Parathyroid adenoma (tissue), 2 donors: ENCODE measurements around the gene PAQR5.
"Not testable (repeated sequence)": the region's sequence is repeated elsewhere in the genome, so short reads cannot be mapped to it uniquely, and the experiment has no call there.

ENCODE experiments used
- H2AFZ ChIP-seq: fragments of 300-600 bp; sonication (generic); one replicate; pipeline ENCODE4 v1.7.0; 2017; ENCODE audit warnings: antibody characterized with exemption, mild to moderate bottlenecking
- H3K27ac ChIP-seq: fragments of 300-600 bp; sonication (generic); one replicate; pipeline ENCODE4 v1.7.0; 2017
- H3K27me3 ChIP-seq: fragments of 300-600 bp; sonication (generic); one replicate; pipeline ENCODE4 v1.7.0; 2017; ENCODE audit warnings: low read length; ENCODE audit not compliant: control insufficient read depth, insufficient read depth
- H3K36me3 ChIP-seq: fragments of 300-600 bp; sonication (generic); one replicate; pipeline ENCODE4 v1.7.0; 2017; ENCODE audit warnings: low read length; ENCODE audit not compliant: control insufficient read depth, insufficient read depth
- H3K4me1 ChIP-seq: fragments of 300-600 bp; sonication (generic); one replicate; pipeline ENCODE4 v1.7.0; 2017; ENCODE audit warnings: control low read depth
- H3K4me2 ChIP-seq: fragments of 300-600 bp; sonication (generic); one replicate; pipeline ENCODE4 v1.7.0; 2017; ENCODE audit warnings: low read length
- H3K4me3 ChIP-seq: fragments of 300-600 bp; sonication (generic); one replicate; pipeline ENCODE4 v1.7.0; 2017; ENCODE audit warnings: low read depth, low read length
- H3K79me2 ChIP-seq: fragments of 300-600 bp; sonication (generic); one replicate; pipeline ENCODE4 v1.7.0; 2017; ENCODE audit warnings: control low read depth
- H3K9ac ChIP-seq: fragments of 300-600 bp; sonication (generic); one replicate; pipeline ENCODE4 v1.7.0; 2017; ENCODE audit warnings: mild to moderate bottlenecking
- H3K9me3 ChIP-seq: fragments of 300-600 bp; sonication (generic); one replicate; pipeline ENCODE4 v1.7.0; 2017; ENCODE audit warnings: low read length; ENCODE audit not compliant: control insufficient read depth
- CTCF ChIP-seq: fragments of 300-600 bp; sonication (generic); IDR thresholded peaks from one replicate; pipeline ENCODE4 v1.7.0; 2017; ENCODE audit warnings: antibody characterized with exemption, mild to moderate bottlenecking
- donor health status: primary hyperparathyroidism.

Gene PAQR5

DNA sequence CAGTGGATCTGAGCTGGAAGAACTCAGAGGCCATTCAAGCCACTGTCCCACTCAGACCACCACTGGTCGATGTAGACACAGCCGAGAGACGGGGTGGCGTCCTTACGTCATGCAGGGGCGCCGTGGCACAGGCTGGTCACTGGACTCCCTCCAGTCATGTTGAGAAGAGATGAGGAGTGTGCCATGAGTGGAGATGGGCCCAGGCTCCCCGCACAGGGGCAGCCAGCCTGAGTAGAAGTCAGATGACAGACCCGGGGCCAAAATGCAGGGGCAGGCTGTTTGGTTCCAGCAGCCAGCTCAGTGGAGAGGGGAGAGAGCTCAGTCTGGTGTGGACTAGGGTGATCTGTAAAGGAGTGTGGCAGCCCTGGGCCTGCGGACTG is 82.0 kb downstream of the PAQR5 start:
- Histone ChIP-seq H2AFZ (no peak overlapping the region), H3K36me3 (no peaks in the 10 kb centered on the region), H3K27me3 (no peaks in the 10 kb centered on the region), H3K79me2 (no peaks in the 10 kb centered on the region), H3K4me1 (peaks cover 5% of the 10 kb centered on the region), H3K9me3 (no peaks in the 10 kb centered on the region), H3K4me2 (no peak overlapping the region), H3K4me3 (no peak overlapping the region), H3K9ac (no peak overlapping the region), H3K27ac (no peak overlapping the region)
- no peak for TF ChIP-seq CTCF

DNA sequence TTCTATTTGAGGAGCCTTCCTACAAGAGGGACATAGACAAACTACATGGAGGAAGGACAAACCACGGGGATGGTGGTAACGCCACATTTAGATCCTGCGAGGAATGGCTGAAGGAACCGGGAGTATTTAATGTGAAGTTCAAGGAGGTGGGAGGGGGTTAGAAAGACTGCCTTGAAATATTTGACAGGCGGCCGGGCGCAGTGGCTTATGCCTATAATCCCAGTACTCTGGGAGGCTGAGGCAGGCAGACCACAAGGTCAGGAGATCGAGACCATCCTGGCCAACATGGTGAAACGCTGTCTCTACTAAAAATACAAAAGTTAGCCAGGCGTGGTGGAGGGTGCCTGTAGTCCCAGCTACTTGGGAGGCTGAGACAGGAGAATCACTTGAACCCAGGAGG is 83.5 kb downstream of the PAQR5 start:
- H3K27me3 ChIP-seq, H3K4me3 ChIP-seq, H3K9me3 ChIP-seq, H3K4me2 ChIP-seq, H3K27ac ChIP-seq, H2AFZ ChIP-seq, H3K36me3 ChIP-seq, H3K9ac ChIP-seq, H3K79me2 ChIP-seq, H3K4me1 ChIP-seq: not testable (repeated sequence)

DNA sequence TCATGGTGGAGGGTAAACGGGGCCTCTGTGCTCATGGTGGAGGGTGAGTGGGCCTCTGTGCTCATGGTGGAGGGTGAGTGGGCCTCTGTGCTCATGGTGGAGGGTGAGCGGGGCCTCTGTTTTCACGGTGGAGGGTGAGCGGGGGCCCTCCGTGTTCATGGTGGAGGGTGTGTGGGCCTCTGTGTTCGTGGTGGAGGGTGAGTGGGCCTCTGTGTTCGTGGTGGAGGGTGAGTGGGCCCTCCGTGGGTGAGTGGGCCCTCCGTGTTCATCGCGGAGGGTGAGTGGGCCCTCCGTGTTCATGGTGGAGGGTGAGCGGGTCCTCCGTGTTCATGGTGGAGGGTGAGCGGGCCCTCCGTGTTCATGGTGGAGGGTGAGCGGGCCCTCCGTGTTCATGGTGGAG is 85.4 kb downstream of the PAQR5 start:
- H3K4me1 ChIP-seq, H2AFZ ChIP-seq, H3K9me3 ChIP-seq, H3K27me3 ChIP-seq, H3K79me2 ChIP-seq, H3K4me2 ChIP-seq, H3K4me3 ChIP-seq, H3K27ac ChIP-seq, H3K9ac ChIP-seq, H3K36me3 ChIP-seq: not testable (repeated sequence)

DNA sequence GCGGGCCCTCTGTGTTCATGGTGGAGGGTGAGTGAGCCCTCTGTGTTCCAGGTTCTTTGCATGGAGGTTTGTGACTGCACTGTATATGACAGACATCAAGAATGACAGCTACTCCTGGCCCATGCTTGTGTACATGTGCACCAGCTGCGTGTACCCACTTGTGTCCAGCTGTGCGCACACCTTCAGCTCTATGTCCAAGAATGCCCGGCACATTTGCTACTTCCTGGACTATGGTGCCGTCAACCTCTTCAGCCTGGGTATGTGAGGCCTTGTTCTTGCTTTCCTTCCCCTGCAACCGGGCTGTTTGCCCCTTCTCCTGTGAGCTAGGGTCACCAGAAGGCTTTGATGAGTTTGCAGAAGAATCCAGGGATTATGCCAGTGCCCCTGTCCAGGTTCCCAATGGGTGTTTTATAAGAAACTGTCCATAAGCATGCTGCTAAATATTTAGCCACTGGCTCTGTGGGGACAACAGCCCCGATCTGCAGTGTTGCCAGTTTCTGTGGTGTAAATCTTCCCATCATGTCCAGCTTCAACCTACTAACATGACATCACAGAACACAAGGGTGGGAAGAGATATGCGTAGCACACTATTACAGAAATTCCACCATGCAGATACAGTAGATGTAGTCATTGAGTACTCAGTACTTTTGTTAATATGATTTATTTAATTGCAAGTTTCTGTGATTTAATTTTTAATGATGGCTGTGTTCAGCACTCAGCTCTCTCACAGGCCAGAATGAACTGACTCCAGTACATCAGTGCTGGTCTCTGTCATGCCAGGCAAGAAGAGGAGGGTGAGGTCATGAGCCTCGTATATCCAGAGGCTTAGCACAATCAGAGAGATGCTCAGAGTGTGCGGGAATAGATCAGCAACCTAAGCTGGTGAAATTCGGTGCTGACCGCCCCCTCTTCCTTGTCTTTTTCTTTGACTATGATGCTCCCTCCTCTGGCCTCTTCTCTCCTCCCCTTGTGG is 86.2 kb downstream of the PAQR5 start:
- no peak for TF ChIP-seq CTCF

GRCh38 chr15:69385831-69386230 is 87.1 kb downstream of the PAQR5 start:
- no peaks in the 10 kb centered on the region for H3K27me3 ChIP-seq
- H3K79me2 ChIP-seq = no peaks in the 10 kb centered on the region
- no peak overlapping the region for H3K4me3 ChIP-seq
- no peak overlapping the region for H3K4me2 ChIP-seq
- no peaks in the 10 kb centered on the region for H3K9me3 ChIP-seq
- TF ChIP-seq CTCF = no peak
- H3K9ac ChIP-seq = no peak overlapping the region
- H2AFZ ChIP-seq = no peak overlapping the region
- H3K27ac ChIP-seq = no peak overlapping the region
- peaks cover 12% of the 10 kb centered on the region for H3K4me1 ChIP-seq
- no peaks in the 10 kb centered on the region for H3K36me3 ChIP-seq

More for the DNA sequence above, 86.2 kb downstream of the PAQR5 start:
- H3K9me3 ChIP-seq = no peaks in the 10 kb centered on the region
- no peaks in the 10 kb centered on the region for H3K27me3 ChIP-seq
- no peak overlapping the region for H3K4me3 ChIP-seq
- H3K4me2 ChIP-seq = no peak overlapping the region
- H3K4me1 ChIP-seq = peaks cover 7% of the 10 kb centered on the region
- H3K36me3 ChIP-seq = no peaks in the 10 kb centered on the region
- H3K27ac ChIP-seq = no peak overlapping the region
- no peak overlapping the region for H3K9ac ChIP-seq
- H3K79me2 ChIP-seq = no peaks in the 10 kb centered on the region
- H2AFZ ChIP-seq = no peak overlapping the region
